ENCODE measurements around the gene TMPRSS11D.

TMPRSS11D gene

GRCh38 chr4:67790721-67791120, 93.1 kb downstream of the TMPRSS11D start:
- H3K79me1 ChIP-seq (replicated peaks; ENCODE audit: low read length, poor library complexity, severe bottlenecking), result no peaks in the 10 kb centered on the region
- no peak overlapping the region for H4K91ac ChIP-seq (ENCODE audit: low read length)
- no peak overlapping the region for H2AFZ ChIP-seq (ENCODE audit: low read depth, low read length)
- no peak overlapping the region for H2BK12ac ChIP-seq (ENCODE audit: low read length in 2 of 2)
- no peak overlapping the region for H3K23ac ChIP-seq (ENCODE audit: low read length in 2 of 2)
- no peak overlapping the region for H3K14ac ChIP-seq (ENCODE audit: low read length in 2 of 2)
- H3K27me3 ChIP-seq (ENCODE audit: control insufficient read depth in 1 of 2, insufficient read depth in 1 of 2, low read length in 2 of 2), result no peaks in the 10 kb centered on the region
- H3K4me3 ChIP-seq (ENCODE audit: insufficient read depth in 1 of 2, low read depth in 1 of 2, low read length in 2 of 2), result no peak overlapping the region
- no peaks in the 10 kb centered on the region for H3K36me3 ChIP-seq (ENCODE audit: control insufficient read depth in 1 of 2, insufficient read depth in 2 of 2, low read depth in 1 of 2, low read length in 2 of 2)
- H2BK15ac ChIP-seq (ENCODE audit: low read depth, poor library complexity, severe bottlenecking), result no peak overlapping the region
- no peak for DNase-seq
- no peak overlapping the region for H2BK120ac ChIP-seq (ENCODE audit: low read depth, low read length)
- no peak overlapping the region for H3K4me2 ChIP-seq (ENCODE audit: low read length, poor library complexity, severe bottlenecking)
- no peak overlapping the region for H3K4ac ChIP-seq (ENCODE audit: low read depth in 1 of 2, low read length in 2 of 2)
- H3K27ac ChIP-seq (ENCODE audit: low read length, poor library complexity, severe bottlenecking), result no peak overlapping the region
- no peak overlapping the region for H3K18ac ChIP-seq (ENCODE audit: low read depth in 1 of 2, low read length in 2 of 2)
- no peak overlapping the region for H2AK5ac ChIP-seq (ENCODE audit: low read length, severe bottlenecking)
- H3K9ac ChIP-seq (ENCODE audit: low read length), result no peak overlapping the region
- H3K4me1 ChIP-seq (ENCODE audit: control insufficient read depth, insufficient read depth, low read depth, low read length), result no peaks in the 10 kb centered on the region
- H2BK5ac ChIP-seq (ENCODE audit: low read depth, low read length, poor library complexity, severe bottlenecking), result no peak overlapping the region
- H4K8ac ChIP-seq (ENCODE audit: low read length), result no peak overlapping the region
- no peaks in the 10 kb centered on the region for H3K9me3 ChIP-seq (ENCODE audit: control insufficient read depth, low read length)

GRCh38 chr4:67787311-67787710, 96.5 kb downstream of the TMPRSS11D start:
- Histone ChIP-seq H3K4me2 (ENCODE audit: low read length, poor library complexity, severe bottlenecking) (no peak overlapping the region), H3K14ac (ENCODE audit: low read length in 2 of 2) (no peak overlapping the region), H2AK5ac (ENCODE audit: low read length, severe bottlenecking) (no peak overlapping the region), H3K27me3 (ENCODE audit: control insufficient read depth in 1 of 2, insufficient read depth in 1 of 2, low read length in 2 of 2) (no peaks in the 10 kb centered on the region), H3K9ac (ENCODE audit: low read length) (no peak overlapping the region), H3K4me1 (ENCODE audit: control insufficient read depth, insufficient read depth, low read depth, low read length) (no peaks in the 10 kb centered on the region), H3K9me3 (ENCODE audit: control insufficient read depth, low read length) (no peaks in the 10 kb centered on the region), H4K91ac (ENCODE audit: low read length) (no peak overlapping the region), H2BK5ac (ENCODE audit: low read depth, low read length, poor library complexity, severe bottlenecking) (no peak overlapping the region), H3K4ac (ENCODE audit: low read depth in 1 of 2, low read length in 2 of 2) (no peak overlapping the region), H4K8ac (ENCODE audit: low read length) (no peak overlapping the region), H2AFZ (ENCODE audit: low read depth, low read length) (no peak overlapping the region), H3K4me3 (ENCODE audit: insufficient read depth in 1 of 2, low read depth in 1 of 2, low read length in 2 of 2) (no peak overlapping the region), H3K27ac (ENCODE audit: low read length, poor library complexity, severe bottlenecking) (no peak overlapping the region), H3K79me1 (replicated peaks; ENCODE audit: low read length, poor library complexity, severe bottlenecking) (no peaks in the 10 kb centered on the region), H2BK15ac (ENCODE audit: low read depth, poor library complexity, severe bottlenecking) (no peak overlapping the region), H2BK120ac (ENCODE audit: low read depth, low read length) (no peak overlapping the region), H2BK12ac (ENCODE audit: low read length in 2 of 2) (no peak overlapping the region), H3K18ac (ENCODE audit: low read depth in 1 of 2, low read length in 2 of 2) (no peak overlapping the region), H3K36me3 (ENCODE audit: control insufficient read depth in 1 of 2, insufficient read depth in 2 of 2, low read depth in 1 of 2, low read length in 2 of 2) (no peaks in the 10 kb centered on the region), H3K23ac (ENCODE audit: low read length in 2 of 2) (no peak overlapping the region)
- DNase-seq, result no peak
- WGBS, result 100% methylated on average over 2 of the region's 2 CpGs

- Histone ChIP-seq H3K23ac (ENCODE audit: low read length in 2 of 2) (no peak overlapping the region), H3K9me3 (ENCODE audit: control insufficient read depth, low read length) (no peaks in the 10 kb centered on the region), H4K91ac (ENCODE audit: low read length) (no peak overlapping the region), H2BK120ac (ENCODE audit: low read depth, low read length) (no peak overlapping the region), H3K18ac (ENCODE audit: low read depth in 1 of 2, low read length in 2 of 2) (no peak overlapping the region), H3K4ac (ENCODE audit: low read depth in 1 of 2, low read length in 2 of 2) (no peak overlapping the region), H2BK15ac (ENCODE audit: low read depth, poor library complexity, severe bottlenecking) (no peak overlapping the region), H3K9ac (ENCODE audit: low read length) (no peak overlapping the region), H3K4me1 (ENCODE audit: control insufficient read depth, insufficient read depth, low read depth, low read length) (no peaks in the 10 kb centered on the region), H2AK5ac (ENCODE audit: low read length, severe bottlenecking) (no peak overlapping the region), H2AFZ (ENCODE audit: low read depth, low read length) (no peak overlapping the region), H3K27me3 (ENCODE audit: control insufficient read depth in 1 of 2, insufficient read depth in 1 of 2, low read length in 2 of 2) (no peaks in the 10 kb centered on the region), H3K36me3 (ENCODE audit: control insufficient read depth in 1 of 2, insufficient read depth in 2 of 2, low read depth in 1 of 2, low read length in 2 of 2) (no peaks in the 10 kb centered on the region), H3K4me3 (ENCODE audit: insufficient read depth in 1 of 2, low read depth in 1 of 2, low read length in 2 of 2) (no peak overlapping the region), H3K27ac (ENCODE audit: low read length, poor library complexity, severe bottlenecking) (no peak overlapping the region), H2BK12ac (ENCODE audit: low read length in 2 of 2) (no peak overlapping the region), H3K79me1 (replicated peaks; ENCODE audit: low read length, poor library complexity, severe bottlenecking) (no peaks in the 10 kb centered on the region), H3K4me2 (ENCODE audit: low read length, poor library complexity, severe bottlenecking) (no peak overlapping the region), H2BK5ac (ENCODE audit: low read depth, low read length, poor library complexity, severe bottlenecking) (no peak overlapping the region), H4K8ac (ENCODE audit: low read length) (no peak overlapping the region), H3K14ac (ENCODE audit: low read length in 2 of 2) (no peak overlapping the region)
- 93% methylated on average over 2 of the region's 2 CpGs for WGBS
- DNase-seq, result no peak
These were observed 98.3 kb downstream of the TMPRSS11D start for GRCh38 chr4:67785528-67785927.

GRCh38 chr4:67779631-67780030, 104.2 kb downstream of the TMPRSS11D start:
- Histone ChIP-seq H2BK5ac (ENCODE audit: low read depth, low read length, poor library complexity, severe bottlenecking) (no peak overlapping the region), H3K9me3 (ENCODE audit: control insufficient read depth, low read length) (no peaks in the 10 kb centered on the region), H3K4me1 (ENCODE audit: control insufficient read depth, insufficient read depth, low read depth, low read length) (no peaks in the 10 kb centered on the region), H3K9ac (ENCODE audit: low read length) (no peak overlapping the region), H2BK15ac (ENCODE audit: low read depth, poor library complexity, severe bottlenecking) (no peak overlapping the region), H3K4me2 (ENCODE audit: low read length, poor library complexity, severe bottlenecking) (no peak overlapping the region), H3K79me1 (replicated peaks; ENCODE audit: low read length, poor library complexity, severe bottlenecking) (no peaks in the 10 kb centered on the region), H2BK12ac (ENCODE audit: low read length in 2 of 2) (no peak overlapping the region), H3K14ac (ENCODE audit: low read length in 2 of 2) (no peak overlapping the region), H2AFZ (ENCODE audit: low read depth, low read length) (no peak overlapping the region), H3K18ac (ENCODE audit: low read depth in 1 of 2, low read length in 2 of 2) (no peak overlapping the region), H4K91ac (ENCODE audit: low read length) (no peak overlapping the region), H3K27me3 (ENCODE audit: control insufficient read depth in 1 of 2, insufficient read depth in 1 of 2, low read length in 2 of 2) (no peaks in the 10 kb centered on the region), H3K36me3 (ENCODE audit: control insufficient read depth in 1 of 2, insufficient read depth in 2 of 2, low read depth in 1 of 2, low read length in 2 of 2) (no peaks in the 10 kb centered on the region), H2AK5ac (ENCODE audit: low read length, severe bottlenecking) (no peak overlapping the region), H3K23ac (ENCODE audit: low read length in 2 of 2) (no peak overlapping the region), H2BK120ac (ENCODE audit: low read depth, low read length) (no peak overlapping the region), H3K4ac (ENCODE audit: low read depth in 1 of 2, low read length in 2 of 2) (no peak overlapping the region), H3K4me3 (ENCODE audit: insufficient read depth in 1 of 2, low read depth in 1 of 2, low read length in 2 of 2) (no peak overlapping the region), H3K27ac (ENCODE audit: low read length, poor library complexity, severe bottlenecking) (no peak overlapping the region), H4K8ac (ENCODE audit: low read length) (no peak overlapping the region)
- DNase-seq, result no peak
- 87% methylated on average over 2 of the region's 2 CpGs for WGBS
